ENCODE measurements around the gene PBX4. TPM values are rescaled to one million over a fixed set of nuclear protein-coding genes. Genes with fewer than 3 reads are reported as not detected.

PBX4 gene
- total and polyA plus RNA-seq, 2 of the 8 experiments (the other 6 are each of a cell fraction or from before 2014, with no cell fraction given) = 3.4 to 3.8 TPM

DNA sequence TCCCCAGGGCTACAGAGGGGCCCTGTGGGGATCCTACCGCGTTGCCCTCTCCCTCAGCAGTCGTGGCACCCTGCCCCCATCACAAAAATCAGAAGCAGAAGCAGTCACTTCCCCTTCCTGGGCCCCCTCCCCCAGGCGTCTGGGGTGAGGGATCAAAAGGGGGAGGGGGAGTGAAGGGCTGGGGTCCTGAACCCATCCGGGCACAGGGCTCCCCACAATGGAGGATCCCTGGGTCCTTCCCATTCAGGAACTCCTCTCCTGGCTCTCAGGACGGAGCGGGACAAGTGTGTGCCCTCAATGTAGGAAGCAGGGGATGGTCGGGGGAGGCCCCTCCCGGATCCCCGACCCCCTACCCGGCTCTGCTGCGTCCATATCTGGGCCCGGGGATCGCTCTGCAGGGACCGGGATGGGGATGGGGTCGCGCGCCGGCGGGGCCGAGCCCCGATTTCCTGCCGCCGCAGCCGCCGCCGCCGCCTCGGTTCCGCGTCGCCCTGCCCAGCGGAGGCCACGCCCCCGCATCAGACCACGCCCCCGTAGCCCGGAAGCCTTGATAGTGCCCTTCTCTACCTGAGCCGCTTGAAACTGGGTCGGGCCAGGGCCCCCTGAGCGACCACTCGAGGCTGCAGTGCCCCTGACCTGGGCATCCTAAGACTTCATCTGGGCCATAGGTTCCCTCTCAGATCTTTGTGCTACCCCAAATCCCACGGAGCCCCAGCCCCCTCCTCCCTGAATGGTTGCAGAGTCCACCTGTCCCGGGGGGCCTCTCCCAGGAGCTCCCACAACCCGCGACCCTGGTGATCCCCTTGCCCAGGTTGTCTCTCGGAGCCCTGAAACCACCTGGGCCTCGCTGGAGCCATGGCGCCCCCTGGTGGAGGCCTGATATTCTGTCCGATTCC is 24.9 kb upstream of the PBX4 start, which contains the start of gene GMIP:
GMIP (minus strand) TSS at position 500 of the 896 bp plus-strand sequence; CDS start at position 372, 128 bp downstream.
- Histone ChIP-seq H2BK120ac (replicated peaks; ENCODE audit: low read depth, low read length) (no peak within 1 kb of the TSS), H2BK20ac (ENCODE audit: low read length) (no peak within 1 kb of the TSS), H3K79me1 (ENCODE audit: low read depth, low read length) (no peaks in the 10 kb centered on the region), H3K9me3 (ENCODE audit: insufficient read depth in 2 of 2, low read depth in 1 of 2, low read length in 1 of 2) (no peaks in the 10 kb centered on the region), H3K27ac (ENCODE audit: low read depth, low read length) (peak within 1 kb of the TSS; percentile 78), H3K23me2 (ENCODE audit: low read depth, low read length) (peaks cover 4% of the 10 kb centered on the region; the same call in 1 of the 2 replicates), H3K14ac (ENCODE audit: insufficient read length) (no peak within 1 kb of the TSS), H3K79me2 (ENCODE audit: control insufficient read depth in 1 of 2, insufficient read depth in 2 of 2, low read length in 2 of 2) (no peaks in the 10 kb centered on the region), H3K18ac (ENCODE audit: extremely low read depth, low read length) (peak within 1 kb of the TSS; percentile 78), H4K8ac (ENCODE audit: extremely low read depth, insufficient read depth, low read length) (peak within 1 kb of the TSS; percentile 97), H3K36me3 (ENCODE audit: control insufficient read depth in 2 of 4, insufficient read depth in 4 of 4, low read length in 3 of 4) (peaks cover 10 to 31% (median 23%) of the 10 kb centered on the region in 4 experiments), H3K23ac (ENCODE audit: insufficient read length) (no peak within 1 kb of the TSS), H4K20me1 (replicated peaks in 1 of 2; ENCODE audit: control insufficient read depth in 1 of 2, insufficient read depth in 2 of 2, low read length in 2 of 2) (peaks cover 3 to 5% of the 10 kb centered on the region in 2 experiments), H3K27me3 (replicated peaks in 1 of 4; ENCODE audit: control insufficient read depth in 3 of 4, extremely low read depth in 1 of 4, insufficient read depth in 3 of 4, low read length in 3 of 4) (no peaks in the 10 kb centered on the region), H2AK5ac (ENCODE audit: low read depth, low read length) (peak within 1 kb of the TSS; percentile 70; the same call in 1 of the 2 replicates), H3K4me2 (ENCODE audit: insufficient read depth in 1 of 2, low read depth in 2 of 2, low read length in 2 of 2) (peak within 1 kb of the TSS; percentile 72 to 85), H2BK5ac (ENCODE audit: low read depth, low read length) (peak within 1 kb of the TSS; percentile 71), H4K5ac (ENCODE audit: insufficient read length, low read depth, low read length) (no peak within 1 kb of the TSS), H2AFZ (ENCODE audit: low read length) (peak within 1 kb of the TSS; percentile 69; the same call in 1 of the 2 replicates), H3K4me3 (ENCODE audit: extremely low read depth in 1 of 4, insufficient read depth in 2 of 4, low read depth in 3 of 4, low read length in 4 of 4) (peak within 1 kb of the TSS; percentile 77 to 85 (median 80)), H2BK15ac (ENCODE audit: low read length) (peak within 1 kb of the TSS; percentile 81; the same call in 1 of the 2 replicates), H3K4ac (replicated peaks; ENCODE audit: insufficient read length, low read depth, low read length) (peak within 1 kb of the TSS; percentile 25), H2BK12ac (ENCODE audit: low read depth, low read length) (0 out of 2 replicates have a peak within 1 kb of the TSS, but pooled peaks have one; percentile 17), H4K91ac (replicated peaks; ENCODE audit: insufficient read length, low read length) (peak within 1 kb of the TSS; percentile 31), H3K9ac (replicated peaks in 1 of 4; ENCODE audit: extremely low read depth in 1 of 4, low read depth in 3 of 4, low read length in 3 of 4) (peak within 1 kb of the TSS in 3 of 4 experiments; percentile 56 to 64 (median 59); a peak in 6 of 7 replicates), H3K56ac (replicated peaks; ENCODE audit: insufficient read length, low read depth, low read length) (peak within 1 kb of the TSS; percentile 24), H3K4me1 (replicated peaks in 1 of 4; ENCODE audit: control insufficient read depth in 3 of 4, insufficient read depth in 4 of 4, low read length in 3 of 4) (peaks cover 0 to 3% (median 2%) of the 10 kb centered on the region in 4 experiments; a peak in 2 of 7 replicates)
- DNase-seq (ENCODE audit: low read depth in 1 of 2, low spot score in 2 of 2) (peak in 1 of 2 experiments; percentile 99), FAIRE-seq (no peak)
- CTCF ChIA-PET (ENCODE audit: partially characterized antibody) = interaction anchor here (0.6 to 3.1 kb wide), 24 partner anchors 10 to 247 kb away, joined by 3 to 44 read pairs (median 4); no protein-coding TSS in a partner anchor
- WGBS, 2 experiments (ENCODE audit: extremely low coverage in 1 of 2, insufficient coverage in 1 of 2, insufficient read length in 1 of 2, insufficient replicate concordance in 2 of 2, low coverage in 1 of 2, low lambda C conversion rate in 2 of 2, missing lambda C conversion rate in 1 of 2) = 2% methylated on average over 14 of the region's 50 CpGs; no CpG with 5 or more reads in 1 of the 2 experiments
- POLR2A ChIA-PET (ENCODE audit: partially characterized antibody) = interaction anchor here (0.7 to 2.5 kb wide), 17 partner anchors 9 to 113 kb away, joined by 3 to 13 read pairs (median 4); partner anchors contain the start of gene LPAR2
- TF ChIP-seq ZNF274 (IDR thresholded peaks at IDR 0.05; ENCODE audit: borderline replicate concordance, extremely low read depth, low read length) = no peak
- no peak for TF ChIP-seq BRCA1 (IDR thresholded peaks at IDR 0.05; ENCODE audit: low read depth, low read length)
- TF ChIP-seq BCL11A (IDR thresholded peaks at IDR 0.05; ENCODE audit: low read depth in 2 of 2, low read length in 2 of 2) = no peak
- no peak for TF ChIP-seq CHD1 (IDR thresholded peaks at IDR 0.05; ENCODE audit: low read depth, low read length)
- TF ChIP-seq RAD21 (IDR thresholded peaks at IDR 0.05 in 1 of 2, conservative IDR thresholded peaks at IDR 0.05 in 1 of 2; ENCODE audit: low read depth in 2 of 2, low read length in 2 of 2) = peak; percentile 85 to 94
- TF ChIP-seq TAF7 (optimal IDR thresholded peaks at IDR 0.05; ENCODE audit: borderline replicate concordance, low read depth, low read length) = peak; percentile 35
- TF ChIP-seq KDM4A (IDR thresholded peaks at IDR 0.05; ENCODE audit: low read depth, low read length, severe bottlenecking) = peak; percentile 90
- TF ChIP-seq, protein P1, sequence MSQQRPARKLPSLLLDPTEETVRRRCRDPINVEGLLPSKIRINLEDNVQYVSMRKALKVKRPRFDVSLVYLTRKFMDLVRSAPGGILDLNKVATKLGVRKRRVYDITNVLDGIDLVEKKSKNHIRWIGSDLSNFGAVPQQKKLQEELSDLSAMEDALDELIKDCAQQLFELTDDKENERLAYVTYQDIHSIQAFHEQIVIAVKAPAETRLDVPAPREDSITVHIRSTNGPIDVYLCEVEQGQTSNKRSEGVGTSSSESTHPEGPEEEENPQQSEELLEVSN (IDR thresholded peaks at IDR 0.05) = no peak
- no peak for TF ChIP-seq KDM1A (IDR thresholded peaks at IDR 0.05; ENCODE audit: borderline replicate concordance, low read length)
